ENCODE measurements around the gene SNRNP200. TPM values are rescaled to one million over a fixed set of nuclear protein-coding genes. Genes with fewer than 3 reads are reported as not detected.

SNRNP200 gene
- total RNA-seq, 2 experiments from 2014 or later = 196 to 202 TPM

GRCh38 chr2:96239745-96240264 is 65.5 kb downstream of the SNRNP200 start:
- Mint-ChIP-seq H3K4me1 (peaks cover 27% of the 10 kb centered on the region), H3K4me3 (no peak overlapping the region)

GRCh38 chr2:96239091-96239490 is 66.3 kb downstream of the SNRNP200 start:
- DNase-seq = no peak
- H3K27me3 Mint-ChIP-seq = no peaks in the 10 kb centered on the region
- no peaks in the 10 kb centered on the region for H3K9me3 Mint-ChIP-seq
- no peak overlapping the region for H3K4me3 Mint-ChIP-seq
- no peak overlapping the region for H3K27ac Mint-ChIP-seq
- peaks cover 25% of the 10 kb centered on the region for H3K4me1 Mint-ChIP-seq
- H3K36me3 Mint-ChIP-seq = peaks cover 7% of the 10 kb centered on the region

More at GRCh38 chr2:96239745-96240264, 65.5 kb downstream of the SNRNP200 start:
- H3K27ac Mint-ChIP-seq = no peak overlapping the region
- no peak for DNase-seq
- no peaks in the 10 kb centered on the region for H3K9me3 Mint-ChIP-seq
- no peaks in the 10 kb centered on the region for H3K27me3 Mint-ChIP-seq
- peaks cover 7% of the 10 kb centered on the region for H3K36me3 Mint-ChIP-seq

GRCh38 chr2:96238266-96238665 is 67.1 kb downstream of the SNRNP200 start:
- Mint-ChIP-seq H3K4me3 (no peak overlapping the region), H3K36me3 (peaks cover 7% of the 10 kb centered on the region), H3K27ac (no peak overlapping the region), H3K27me3 (no peaks in the 10 kb centered on the region), H3K9me3 (no peaks in the 10 kb centered on the region), H3K4me1 (peaks cover 25% of the 10 kb centered on the region)
- DNase-seq = no peak

- Mint-ChIP-seq H3K36me3 (no peaks in the 10 kb centered on the region), H3K9me3 (no peaks in the 10 kb centered on the region), H3K27me3 (no peaks in the 10 kb centered on the region), H3K4me1 (peaks cover 12% of the 10 kb centered on the region), H3K27ac (no peak overlapping the region), H3K4me3 (no peak overlapping the region)
- no peak for DNase-seq
Measured at GRCh38 chr2:96236882-96237281, 68.5 kb downstream of the SNRNP200 start.

- Mint-ChIP-seq H3K27ac (no peak overlapping the region), H3K4me3 (no peak overlapping the region), H3K4me1 (no peaks in the 10 kb centered on the region), H3K36me3 (peaks cover 3% of the 10 kb centered on the region), H3K27me3 (no peaks in the 10 kb centered on the region), H3K9me3 (no peaks in the 10 kb centered on the region)
- DNase-seq = no peak
Measured at GRCh38 chr2:96233880-96234316, 71.4 kb downstream of the SNRNP200 start.

GRCh38 chr2:96233436-96233835 is 71.9 kb downstream of the SNRNP200 start:
- Mint-ChIP-seq H3K9me3 (no peaks in the 10 kb centered on the region), H3K27me3 (no peaks in the 10 kb centered on the region), H3K4me3 (no peak overlapping the region), H3K27ac (no peak overlapping the region), H3K36me3 (peaks cover 3% of the 10 kb centered on the region), H3K4me1 (no peaks in the 10 kb centered on the region)
- no peak for DNase-seq

GRCh38 chr2:96231316-96231715 is 74.0 kb downstream of the SNRNP200 start:
- Mint-ChIP-seq H3K9me3 (no peaks in the 10 kb centered on the region), H3K27me3 (no peaks in the 10 kb centered on the region), H3K27ac (no peak overlapping the region)

GRCh38 chr2:96225016-96225533 is 80.3 kb downstream of the SNRNP200 start:
- Mint-ChIP-seq H3K9me3 (no peaks in the 10 kb centered on the region), H3K27ac (peak overlapping the region; percentile 52), H3K4me1 (peaks cover 5% of the 10 kb centered on the region), H3K36me3 (no peaks in the 10 kb centered on the region), H3K4me3 (no peak overlapping the region), H3K27me3 (no peaks in the 10 kb centered on the region)
- no peak for DNase-seq

More at GRCh38 chr2:96231316-96231715, 74.0 kb downstream of the SNRNP200 start:
- no peak overlapping the region for H3K4me3 Mint-ChIP-seq
- H3K4me1 Mint-ChIP-seq = no peaks in the 10 kb centered on the region
- H3K36me3 Mint-ChIP-seq = peaks cover 3% of the 10 kb centered on the region
- no peak for DNase-seq

Other genes with a start within 250 kb of the SNRNP200 start
- under 1 TPM; 0.29 to 0.30 TPM for gene ADRA2B, start 189.0 kb downstream of the SNRNP200 start, total RNA-seq
- gene ASTL, start 167.0 kb downstream of the SNRNP200 start, total RNA-seq = 10 to 100 TPM; 22.1 to 23.3 TPM
- gene DUSP2, start 160.1 kb downstream of the SNRNP200 start, total RNA-seq = 100 to 1,000 TPM; 274 to 279 TPM
- gene STARD7, start 96.7 kb downstream of the SNRNP200 start, total RNA-seq = 100 to 1,000 TPM; 229 to 231 TPM
- gene TMEM127, start 39.5 kb downstream of the SNRNP200 start, total RNA-seq = 10 to 100 TPM; 17.4 to 21.2 TPM
- 10 to 100 TPM; 69.7 to 73.9 TPM for gene CIAO1, start 39.3 kb downstream of the SNRNP200 start, total RNA-seq
- gene ITPRIPL1, start 19.8 kb upstream of the SNRNP200 start, total RNA-seq = 10 to 100 TPM; 44.8 to 46.0 TPM
- 10 to 100 TPM; 82.3 to 85.0 TPM for gene NCAPH, start 30.2 kb upstream of the SNRNP200 start, total RNA-seq
- under 1 TPM in 1 of 2 experiments, not detected in 1; 0.16 TPM for gene NEURL3, start 199.8 kb upstream of the SNRNP200 start, total RNA-seq
- gene ARID5A, start 231.2 kb upstream of the SNRNP200 start, total RNA-seq = 10 to 100 TPM; 59.5 to 61.7 TPM

Data from activated naive CD8-positive, alpha-beta T cell treated with anti-CD3 and anti-CD28 coated beads for 36 hours (primary cell).